ENCODE results near the gene MTA3.
A peak's percentile ranks its signal among the peaks of the same experiment; 100 is the strongest.

The MTA3 gene

GRCh38 chr2:42791606-42792005 is 223.2 kb downstream of the MTA3 start:
- no peak for DNase-seq

GRCh38 chr2:42792087-42792582 is 223.7 kb downstream of the MTA3 start:
- no peak for DNase-seq

- DNase-seq = no peak
Measured at GRCh38 chr2:42792583-42793333, 224.3 kb downstream of the MTA3 start, which contains the start of gene HAAO. Gene HAAO, minus strand, starts transcription at chr2:42792583. Its CDS starts 47 bp downstream, at chr2:42792536.

- no peak for DNase-seq
Measured at GRCh38 chr2:42793334-42794270, 225.2 kb downstream of the MTA3 start.

GRCh38 chr2:42794271-42795046 is 226.0 kb downstream of the MTA3 start:
- no peak for DNase-seq

GRCh38 chr2:42795275-42795674 is 226.8 kb downstream of the MTA3 start:
- DNase-seq = no peak

- DNase-seq = no peak
Measured at GRCh38 chr2:42795841-42796301, 227.4 kb downstream of the MTA3 start.

GRCh38 chr2:42796427-42797248 is 228.2 kb downstream of the MTA3 start:
- DNase-seq = peak; percentile 75

- DNase-seq = no peak
Measured at GRCh38 chr2:42797281-42797680, 228.8 kb downstream of the MTA3 start.

- DNase-seq = no peak
Measured at GRCh38 chr2:42799881-42800280, 231.4 kb downstream of the MTA3 start.

GRCh38 chr2:42800461-42800962 is 232.1 kb downstream of the MTA3 start:
- no peak for DNase-seq

GRCh38 chr2:42800981-42801380 is 232.5 kb downstream of the MTA3 start:
- no peak for DNase-seq

- no peak for DNase-seq
Measured at GRCh38 chr2:42801381-42801780, 232.9 kb downstream of the MTA3 start.

- DNase-seq = no peak
Measured at GRCh38 chr2:42802150-42802549, 233.7 kb downstream of the MTA3 start.

- no peak for DNase-seq
Measured at GRCh38 chr2:42804338-42804737, 235.9 kb downstream of the MTA3 start.

- DNase-seq = no peak
Measured at GRCh38 chr2:42804891-42805290, 236.5 kb downstream of the MTA3 start.
